ENCODE measurements around the gene NSF.

GRCh38 chr17:46790216-46790615 is 199.7 kb downstream of the NSF start:
- no peak for TF ChIP-seq TAF1 (IDR thresholded peaks at IDR 0.05; ENCODE audit: borderline replicate concordance, insufficient read depth, low read length)
- no peak for TF ChIP-seq POLR2AphosphoS5 (IDR thresholded peaks at IDR 0.05; ENCODE audit: low read depth, low read length)
- TF ChIP-seq REST (IDR thresholded peaks at IDR 0.05; ENCODE audit: insufficient read depth in 1 of 2, low read depth in 2 of 2, low read length in 2 of 2): no peak
- no peak for TF ChIP-seq SIN3A (IDR thresholded peaks at IDR 0.05; ENCODE audit: borderline replicate concordance, insufficient read depth, low read length)

Measured in PFSK-1 (cell line).